Transverse colon (tissue), 4 donors: ENCODE results near the gene SHCBP1L. TPM values are rescaled to one million over a fixed set of nuclear protein-coding genes. Genes with fewer than 3 reads are reported as not detected.

Experiments used
- DNase-seq: peaks from one replicate; pipeline ENCODE4 v3.0.0-alpha.2; 2019
- H3K27ac ChIP-seq, 4 donors: fragments of 200-600 bp; sonication (generic); 2 replicates each; pipeline ENCODE4 v1.5.1; 2016 to 2018; ENCODE audit warnings: inconsistent platforms in 4 of 4
- H3K27me3 ChIP-seq: fragments of 200-600 bp; sonication (generic); 2 replicates; pipeline ENCODE4 v1.5.1; 2017; ENCODE audit warnings: inconsistent platforms
- H3K36me3 ChIP-seq, 4 donors: fragments of 200-600 bp; sonication (generic); 2 replicates each; pipeline ENCODE4 v1.5.1; 2017 to 2019; ENCODE audit warnings: inconsistent platforms in 4 of 4
- H3K4me1 ChIP-seq, 4 donors: fragments of 200-600 bp; sonication (generic); 2 replicates each; pipeline ENCODE4 v1.5.1; 2017 to 2020; ENCODE audit warnings: inconsistent platforms in 4 of 4
- H3K4me3 ChIP-seq, 4 donors: fragments of 200-600 bp; sonication (generic); 1 replicate in 1 of 4; 2 replicates in 3 of 4; pipeline versions ENCODE4 v1.5.1 to v1.6.1; 2017 to 2019; ENCODE audit warnings: inconsistent platforms in 4 of 4
- H3K9me3 ChIP-seq, 2 donors: fragments of 200-600 bp; sonication (generic); 2 replicates each; pipeline ENCODE4 v1.5.1; 2017 to 2019; ENCODE audit warnings: inconsistent platforms in 2 of 2
- EP300 ChIP-seq: sonication (generic); formaldehyde crosslinking; IDR thresholded peaks from one replicate; pipeline ENCODE4 v1.6.1; 2017; ENCODE audit warnings: antibody characterized with exemption, low read depth
- POLR2A ChIP-seq: fragments of 450-650 bp; IDR thresholded peaks from one replicate; pipeline ENCODE4 v1.6.1; 2016; ENCODE audit warnings: antibody characterized with exemption, mild to moderate bottlenecking, moderate library complexity
- POLR2AphosphoS5 ChIP-seq, 3 donors: sonication (generic); formaldehyde crosslinking; IDR thresholded peaks; one replicate each; pipeline ENCODE4 v1.6.1; 2016; ENCODE audit warnings: antibody characterized with exemption in 3 of 3
- WGBS, 2 donors: methylation state at CpG; one replicate each; pipeline ENCODE4 v1.1.5; 2018; ENCODE audit warnings: low coverage in 1 of 2; 5-methylcytosine and 5-hydroxymethylcytosine counted together
- in situ Hi-C, 4 donors: fragments of 200-750 bp; cut with MboI; loops; one replicate each; pipeline versions ENCODE4 v1.15.0 to v1.15.1; 2017; ENCODE audit warnings: low sequenced_read_pairs in 3 of 4, low pct_ligation_motif_present in 1 of 4, low pct_unique_long_range_greater_than_20kb in 1 of 4
- intact Hi-C: fragments of 100-400 bp; cut with DNase I; formaldehyde crosslinking; loops from one replicate; pipeline ENCODE4 v1.15.1; 2023; ENCODE audit warnings: low total_unique reads
- total RNA-seq, 4 donors: library from RNA; depleted of rRNA; stranded (reverse); fragments of >200 nt; gene quantifications; one replicate each; pipeline ENCODE4 v1.1.0, GENCODE V29; 2016
- TF ChIP-seq, protein P1 (sequence below), 5 experiments: fragments of 200-600 bp in 3 of 5; fragments of 450-650 bp in 2 of 5; sonication (generic) in 3 of 5; IDR thresholded peaks; 1 replicate in 2 of 5; 2 replicates in 3 of 5; pipeline ENCODE4 v1.5.1; 2016 to 2017; ENCODE audit warnings: antibody characterized with exemption in 5 of 5, inconsistent platforms in 3 of 5, mild to moderate bottlenecking in 2 of 5, moderate library complexity in 1 of 5

Gene SHCBP1L
- total RNA-seq, 4 donors from 2014 or later: not detected

- H3K27me3 ChIP-seq: no peaks in the 10 kb centered on the region
- no peaks in the 10 kb centered on the region for H3K9me3 ChIP-seq
- H3K27ac ChIP-seq: no peak overlapping the region
- WGBS, 2 donors: 92% methylated on average over 2 of the region's 2 CpGs
- peaks cover 0 to 95% (median 48%) of the 10 kb centered on the region in 4 donors for H3K36me3 ChIP-seq
- H3K4me3 ChIP-seq: no peak overlapping the region
- intact Hi-C loops (no loop called here), in situ Hi-C loops (loop anchor here in 2 of 4 donors (25.0 kb wide), 1 partner anchor 1850 kb away; no protein-coding TSS in a partner anchor)
- no peaks in the 10 kb centered on the region for H3K4me1 ChIP-seq
- TF ChIP-seq EP300: no peak
- TF ChIP-seq, protein P1, sequence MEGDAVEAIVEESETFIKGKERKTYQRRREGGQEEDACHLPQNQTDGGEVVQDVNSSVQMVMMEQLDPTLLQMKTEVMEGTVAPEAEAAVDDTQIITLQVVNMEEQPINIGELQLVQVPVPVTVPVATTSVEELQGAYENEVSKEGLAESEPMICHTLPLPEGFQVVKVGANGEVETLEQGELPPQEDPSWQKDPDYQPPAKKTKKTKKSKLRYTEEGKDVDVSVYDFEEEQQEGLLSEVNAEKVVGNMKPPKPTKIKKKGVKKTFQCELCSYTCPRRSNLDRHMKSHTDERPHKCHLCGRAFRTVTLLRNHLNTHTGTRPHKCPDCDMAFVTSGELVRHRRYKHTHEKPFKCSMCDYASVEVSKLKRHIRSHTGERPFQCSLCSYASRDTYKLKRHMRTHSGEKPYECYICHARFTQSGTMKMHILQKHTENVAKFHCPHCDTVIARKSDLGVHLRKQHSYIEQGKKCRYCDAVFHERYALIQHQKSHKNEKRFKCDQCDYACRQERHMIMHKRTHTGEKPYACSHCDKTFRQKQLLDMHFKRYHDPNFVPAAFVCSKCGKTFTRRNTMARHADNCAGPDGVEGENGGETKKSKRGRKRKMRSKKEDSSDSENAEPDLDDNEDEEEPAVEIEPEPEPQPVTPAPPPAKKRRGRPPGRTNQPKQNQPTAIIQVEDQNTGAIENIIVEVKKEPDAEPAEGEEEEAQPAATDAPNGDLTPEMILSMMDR (IDR thresholded peaks at IDR 0.05): no peak
- DNase-seq: no peak
These were observed 91.0 kb downstream of the SHCBP1L start for GRCh38 chr1:182861994-182862393.

GRCh38 chr1:182860658-182861057, 92.3 kb downstream of the SHCBP1L start:
- peaks cover 0 to 96% (median 48%) of the 10 kb centered on the region in 4 donors for H3K36me3 ChIP-seq

DNA sequence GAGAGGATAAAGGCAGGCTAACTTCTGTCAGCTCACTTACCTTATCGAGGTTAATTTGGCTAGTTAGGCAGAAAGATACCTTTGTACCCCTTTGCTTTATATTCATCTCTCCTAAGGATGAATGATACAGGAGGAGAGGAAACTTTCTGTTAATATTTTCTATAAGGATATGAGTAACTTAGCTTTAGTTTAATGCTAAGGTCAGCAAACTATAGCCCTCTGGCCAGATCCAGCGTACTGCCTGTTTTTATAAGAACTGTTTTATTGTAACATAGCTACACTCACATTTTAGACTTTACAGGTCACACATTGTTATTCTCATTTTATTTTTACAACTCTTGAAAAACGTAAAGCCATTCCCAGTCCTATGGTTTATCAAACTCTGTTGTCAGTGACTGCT, 95.8 kb downstream of the SHCBP1L start:
- TF ChIP-seq POLR2AphosphoS5 (IDR thresholded peaks at IDR 0.05): no peak
- TF ChIP-seq POLR2A: no peak
- TF ChIP-seq EP300: no peak
- TF ChIP-seq, protein P1 (IDR thresholded peaks at IDR 0.05): no peak
- no peak overlapping the region for H3K4me3 ChIP-seq
- no peaks in the 10 kb centered on the region for H3K4me1 ChIP-seq
- H3K27me3 ChIP-seq: no peaks in the 10 kb centered on the region
- intact Hi-C loops: no loop called here
- peaks cover 0 to 100% (median 51%) of the 10 kb centered on the region in 4 donors for H3K36me3 ChIP-seq
- no peak for DNase-seq
- in situ Hi-C loops: loop anchor here in 2 of 4 donors (25.0 kb wide), 1 partner anchor 1855 kb away; no protein-coding TSS in a partner anchor
- 84 to 100% methylated on average over 2 to 3 of the region's 3 CpGs for WGBS, 2 donors
- no peaks in the 10 kb centered on the region for H3K9me3 ChIP-seq
- no peak overlapping the region for H3K27ac ChIP-seq

More at GRCh38 chr1:182860658-182861057, 92.3 kb downstream of the SHCBP1L start:
- H3K4me1 ChIP-seq: no peaks in the 10 kb centered on the region
- no peak for TF ChIP-seq POLR2A
- TF ChIP-seq, protein P1 (IDR thresholded peaks at IDR 0.05): no peak
- TF ChIP-seq POLR2AphosphoS5 (IDR thresholded peaks at IDR 0.05): no peak
- H3K27ac ChIP-seq: no peak overlapping the region
- WGBS, 2 donors: 91 to 96% methylated on average over 4 of the region's 4 CpGs
- no peak overlapping the region for H3K4me3 ChIP-seq
- in situ Hi-C loops (loop anchor here in 2 of 4 donors (25.0 kb wide), 1 partner anchor 1852 kb away; no protein-coding TSS in a partner anchor), intact Hi-C loops (no loop called here)
- no peak for DNase-seq
- no peaks in the 10 kb centered on the region for H3K27me3 ChIP-seq
- no peaks in the 10 kb centered on the region for H3K9me3 ChIP-seq

GRCh38 chr1:182855911-182856310, 97.1 kb downstream of the SHCBP1L start:
- DNase-seq: no peak
- Histone ChIP-seq H3K4me3 (no peak overlapping the region), H3K4me1 (no peaks in the 10 kb centered on the region), H3K9me3 (no peaks in the 10 kb centered on the region), H3K27ac (no peak overlapping the region), H3K36me3 (peaks cover 0 to 100% (median 52%) of the 10 kb centered on the region in 4 donors), H3K27me3 (no peaks in the 10 kb centered on the region)
- in situ Hi-C loops: loop anchor here in 2 of 4 donors (25.0 kb wide), 1 partner anchor 1856 kb away; no protein-coding TSS in a partner anchor
- TF ChIP-seq POLR2AphosphoS5 (IDR thresholded peaks at IDR 0.05) (no peak), EP300 (no peak), POLR2A (no peak)
- TF ChIP-seq, protein P1 (IDR thresholded peaks at IDR 0.05): no peak
- WGBS, 2 donors: 67 to 75% methylated on average over 4 of the region's 4 CpGs
- intact Hi-C loops: no loop called here
